CD14-positive monocyte (primary cell): Measurements from ENCODE around the gene RNF123. TPM values are rescaled to one million over a fixed set of nuclear protein-coding genes. Genes with fewer than 3 reads are reported as not detected.

Experiments
- DNase-seq, 3 donors: peaks; one replicate each; pipeline ENCODE4 v3.0.0-alpha.2; 2011 to 2022
- H2AFZ ChIP-seq: 2 replicates; pipeline ENCODE4 v1.6.0; 2012; ENCODE audit warnings: mild to moderate bottlenecking, low read depth, low read length, inconsistent platforms; ENCODE audit not compliant: insufficient read depth, poor library complexity, severe bottlenecking
- H3K27ac ChIP-seq, 2 donors: 1 replicate in 1 of 2; 2 replicates in 1 of 2; pipeline ENCODE4 v1.5.1; 2012 to 2013; ENCODE audit warnings: low read length in 2 of 2, control low read depth in 1 of 2, inconsistent platforms in 1 of 2, low read depth in 1 of 2, mild to moderate bottlenecking in 1 of 2
- H3K27me3 ChIP-seq, 2 donors: one replicate each; pipeline versions ENCODE4 v1.6.0 to v1.6.1; 2011 to 2013; ENCODE audit warnings: low read length in 2 of 2; ENCODE audit not compliant: control insufficient read depth in 2 of 2, insufficient read depth in 2 of 2
- H3K36me3 ChIP-seq, 2 donors: replicated peaks in 1 of 2; 1 replicate in 1 of 2; 2 replicates in 1 of 2; pipeline versions ENCODE4 v1.5.1 to v1.6.1; 2012 to 2013; ENCODE audit warnings: low read length in 2 of 2, control low read depth in 1 of 2, inconsistent platforms in 1 of 2, mild to moderate bottlenecking in 1 of 2; ENCODE audit not compliant: insufficient read depth in 2 of 2, control insufficient read depth in 1 of 2
- H3K4me1 ChIP-seq, 2 donors: 1 replicate in 1 of 2; 2 replicates in 1 of 2; pipeline versions ENCODE4 v1.5.1 to v1.6.1; 2012 to 2013; ENCODE audit warnings: low read length in 2 of 2, control low read depth in 1 of 2, inconsistent platforms in 1 of 2, mild to moderate bottlenecking in 1 of 2, moderate library complexity in 1 of 2; ENCODE audit not compliant: insufficient read depth in 2 of 2, control insufficient read depth in 1 of 2
- H3K4me2 ChIP-seq: replicated peaks from 2 replicates; pipeline ENCODE3; 2012; ENCODE audit warnings: low read length, moderate library complexity, mild to moderate bottlenecking; ENCODE audit not compliant: poor library complexity, severe bottlenecking; ENCODE audit errors: extremely low read depth
- H3K4me3 ChIP-seq, 3 experiments: fragments of 200-600 bp in 1 of 3; sonication (generic) in 1 of 3; replicated peaks in 1 of 3; 1 replicate in 2 of 3; 2 replicates in 1 of 3; pipeline ENCODE4 v1.5.1; 2011 to 2013; ENCODE audit warnings: low read length in 3 of 3, mild to moderate bottlenecking in 3 of 3, control low read depth in 2 of 3, low read depth in 2 of 3, inconsistent platforms in 1 of 3, moderate library complexity in 1 of 3
- H3K79me2 ChIP-seq: 2 replicates; pipeline ENCODE4 v1.6.0; 2012; ENCODE audit warnings: mild to moderate bottlenecking, control low read depth, inconsistent platforms, low read length, moderate library complexity; ENCODE audit not compliant: insufficient read depth
- H3K9ac ChIP-seq: 2 replicates; pipeline ENCODE4 v1.6.0; 2017; ENCODE audit warnings: low read length, mild to moderate bottlenecking; ENCODE audit not compliant: insufficient read depth, poor library complexity, severe bottlenecking
- H3K9me3 ChIP-seq, 2 donors: replicated peaks in 1 of 2; 1 replicate in 1 of 2; 2 replicates in 1 of 2; pipeline versions ENCODE4 v1.5.1 to v1.6.1; 2012 to 2013; ENCODE audit warnings: low read length in 2 of 2, control low read depth in 1 of 2; ENCODE audit not compliant: control insufficient read depth in 1 of 2, insufficient read depth in 1 of 2
- H4K20me1 ChIP-seq: 2 replicates; pipeline ENCODE4 v1.6.0; 2012; ENCODE audit warnings: mild to moderate bottlenecking, low read length, control low read depth, moderate library complexity; ENCODE audit not compliant: insufficient read depth
- H3K27ac Mint-ChIP-seq, 7 donors: one replicate each; pipeline ENCODE4 v1.8.0; 2020; ENCODE audit warnings: mild to moderate bottlenecking in 7 of 7, mixed read lengths in 7 of 7, moderate library complexity in 6 of 7, inconsistent platforms in 2 of 7
- H3K27me3 Mint-ChIP-seq, 3 donors: one replicate each; pipeline ENCODE4 v1.8.0; 2021 to 2022; ENCODE audit warnings: low read depth in 3 of 3, mild to moderate bottlenecking in 3 of 3, mixed read lengths in 3 of 3, moderate library complexity in 3 of 3, inconsistent platforms in 1 of 3
- H3K36me3 Mint-ChIP-seq, 2 donors: one replicate each; pipeline ENCODE4 v1.8.0; 2020; ENCODE audit warnings: mixed read lengths in 2 of 2, inconsistent platforms in 1 of 2, mild to moderate bottlenecking in 1 of 2
- H3K4me1 Mint-ChIP-seq: one replicate; pipeline ENCODE4 v1.8.0; 2020; ENCODE audit warnings: mild to moderate bottlenecking, mixed read lengths
- H3K4me3 Mint-ChIP-seq, 2 donors: one replicate each; pipeline ENCODE4 v1.8.0; 2020; ENCODE audit warnings: mild to moderate bottlenecking in 2 of 2, mixed read lengths in 2 of 2, moderate library complexity in 1 of 2
- H3K9me3 Mint-ChIP-seq, 7 donors: one replicate each; pipeline ENCODE4 v1.8.0; 2020 to 2022; ENCODE audit warnings: mixed read lengths in 7 of 7, mild to moderate bottlenecking in 6 of 7, moderate library complexity in 6 of 7, inconsistent platforms in 2 of 7
- WGBS: methylation state at CpG from one replicate; pipeline ENCODE4 v1.1.5; 2013; ENCODE audit warnings: missing lambda C conversion rate; ENCODE audit not compliant: insufficient coverage; 5-methylcytosine and 5-hydroxymethylcytosine counted together
- intact Hi-C, 2 donors: fragments of 100-400 bp; cut with micrococcal nuclease; formaldehyde crosslinking; loops; one replicate each; pipeline versions ENCODE4 v1.15.0 to v1.15.1; 2023
- polyA plus RNA-seq, 3 donors: library from polyadenylated mRNA; depleted of rRNA in 1 of 3; unstranded in 2 of 3; stranded (reverse) in 1 of 3; fragments of 300-500 nt in 2 of 3; fragments of >200 nt in 1 of 3; fragmentation: Illumina TruSeq in 2 of 3; gene quantifications; 1 replicate in 2 of 3; 2 replicates in 1 of 3; pipeline ENCODE4 v1.2.3, GENCODE V29; 2012 to 2021
- TF ChIP-seq, protein P1 (sequence below): fragments of 200-600 bp; IDR thresholded peaks from one replicate; pipeline ENCODE4 v1.8.0; 2022; ENCODE audit warnings: antibody characterized with exemption, mild to moderate bottlenecking

RNF123 gene
- polyA plus RNA-seq, 3 donors, result 11.1 to 46.2 (median 15.7) TPM

- H3K79me2 ChIP-seq, result peaks cover 13% of the 10 kb centered on the region
- WGBS, result 18% methylated on average over 15 of the region's 17 CpGs
- Mint-ChIP-seq H3K9me3 (peaks cover 0 to 10% (median 3%) of the 10 kb centered on the region in 7 donors), H3K4me3 (peak overlapping the region; percentile 84 to 91), H3K4me1 (peaks cover 28% of the 10 kb centered on the region), H3K36me3 (peaks cover 24 to 28% of the 10 kb centered on the region in 2 donors), H3K27ac (peak overlapping the region; percentile 93 to 99 (median 98)), H3K27me3 (peaks cover 4 to 10% (median 7%) of the 10 kb centered on the region in 3 donors)
- H3K4me1 ChIP-seq, result peaks cover 17 to 21% of the 10 kb centered on the region in 2 donors
- H3K36me3 ChIP-seq, result peaks cover 27% of the 10 kb centered on the region in 2 donors
- TF ChIP-seq, protein P1, sequence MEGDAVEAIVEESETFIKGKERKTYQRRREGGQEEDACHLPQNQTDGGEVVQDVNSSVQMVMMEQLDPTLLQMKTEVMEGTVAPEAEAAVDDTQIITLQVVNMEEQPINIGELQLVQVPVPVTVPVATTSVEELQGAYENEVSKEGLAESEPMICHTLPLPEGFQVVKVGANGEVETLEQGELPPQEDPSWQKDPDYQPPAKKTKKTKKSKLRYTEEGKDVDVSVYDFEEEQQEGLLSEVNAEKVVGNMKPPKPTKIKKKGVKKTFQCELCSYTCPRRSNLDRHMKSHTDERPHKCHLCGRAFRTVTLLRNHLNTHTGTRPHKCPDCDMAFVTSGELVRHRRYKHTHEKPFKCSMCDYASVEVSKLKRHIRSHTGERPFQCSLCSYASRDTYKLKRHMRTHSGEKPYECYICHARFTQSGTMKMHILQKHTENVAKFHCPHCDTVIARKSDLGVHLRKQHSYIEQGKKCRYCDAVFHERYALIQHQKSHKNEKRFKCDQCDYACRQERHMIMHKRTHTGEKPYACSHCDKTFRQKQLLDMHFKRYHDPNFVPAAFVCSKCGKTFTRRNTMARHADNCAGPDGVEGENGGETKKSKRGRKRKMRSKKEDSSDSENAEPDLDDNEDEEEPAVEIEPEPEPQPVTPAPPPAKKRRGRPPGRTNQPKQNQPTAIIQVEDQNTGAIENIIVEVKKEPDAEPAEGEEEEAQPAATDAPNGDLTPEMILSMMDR, result no peak
- intact Hi-C loops, result loop anchor here (5.0 to 10.0 kb wide), 3 partner anchors 52 to 201 kb away; partner anchors contain the start of genes GMPPB (in 2 of the 2) and DAG1 (in 1 of the 2)
- H2AFZ ChIP-seq, result peak overlapping the region; percentile 80
- peak overlapping the region; percentile 96 to 97 for H3K27ac ChIP-seq
- H4K20me1 ChIP-seq, result peaks cover 26% of the 10 kb centered on the region
- H3K9me3 ChIP-seq, result peaks cover 0 to 6% of the 10 kb centered on the region in 2 donors
- peak overlapping the region; percentile 81 for H3K4me2 ChIP-seq
- H3K27me3 ChIP-seq, result no peaks in the 10 kb centered on the region
- DNase-seq, result peak; percentile 23 to 57 (median 46)
- H3K9ac ChIP-seq, result peak overlapping the region; percentile 92
- H3K4me3 ChIP-seq, result peak overlapping the region; percentile 63 to 82 (median 74)
These were observed 16.1 kb upstream of the RNF123 start for GRCh38 chr3:49673121-49673714.

DNA sequence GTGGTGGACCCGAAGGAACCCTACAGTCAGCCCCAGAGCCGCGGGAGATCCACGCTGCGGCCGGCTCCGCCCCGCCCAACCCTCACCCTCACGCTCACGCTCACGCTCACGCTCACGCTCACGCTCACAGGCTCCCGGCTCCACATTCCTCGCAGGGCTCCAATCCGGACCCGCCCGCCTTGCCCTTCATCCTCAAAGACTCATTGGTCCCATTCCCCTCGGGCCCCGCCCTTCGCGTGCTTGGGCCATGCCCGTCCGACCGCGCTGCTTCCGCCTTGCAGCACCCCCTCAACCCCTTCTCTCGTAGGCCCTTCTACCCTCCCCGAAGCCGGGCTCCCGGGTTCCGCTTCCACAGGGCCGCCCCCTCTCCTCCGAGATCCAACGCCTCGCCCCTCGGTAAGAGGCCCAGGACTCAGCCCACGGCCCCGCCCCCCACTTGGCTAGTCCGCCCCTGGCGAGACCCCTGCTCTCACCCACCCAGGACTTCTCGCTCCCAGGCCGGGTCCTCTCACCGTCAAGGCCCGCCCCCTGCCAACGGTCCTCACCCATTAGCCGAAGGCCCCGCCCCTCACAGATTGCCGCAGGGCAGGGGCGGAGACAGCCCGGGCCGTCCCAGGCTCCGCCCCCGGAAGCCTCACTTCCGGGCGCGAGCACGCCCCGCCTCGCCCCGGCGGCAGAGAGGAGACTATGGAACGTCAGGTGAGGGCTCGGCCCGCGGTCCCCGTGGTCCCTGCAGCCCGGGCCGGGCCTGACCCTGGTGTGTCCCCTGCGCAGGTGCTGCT, 15.5 kb upstream of the RNF123 start, which contains the start of gene APEH:
APEH (plus strand) TSS at position 637 of the 782 bp plus-strand sequence; CDS start at position 688, 51 bp downstream.
- Histone ChIP-seq H3K27ac (peak within 1 kb of the TSS; percentile 96 to 97), H3K9me3 (peaks cover 0 to 6% of the 10 kb centered on the region in 2 donors), H3K36me3 (peaks cover 34% of the 10 kb centered on the region in 2 donors), H2AFZ (peak within 1 kb of the TSS; percentile 80), H3K4me1 (peaks cover 17 to 21% of the 10 kb centered on the region in 2 donors), H4K20me1 (peaks cover 26% of the 10 kb centered on the region), H3K4me3 (peak within 1 kb of the TSS; percentile 63 to 82 (median 74)), H3K9ac (peak within 1 kb of the TSS; percentile 92), H3K79me2 (peaks cover 13% of the 10 kb centered on the region), H3K27me3 (no peaks in the 10 kb centered on the region), H3K4me2 (peak within 1 kb of the TSS; percentile 81)
- peak within 1 kb of the TSS; percentile 93 to 99 (median 98) for H3K27ac Mint-ChIP-seq
- peaks cover 28% of the 10 kb centered on the region for H3K4me1 Mint-ChIP-seq
- peaks cover 0 to 10% (median 3%) of the 10 kb centered on the region in 7 donors for H3K9me3 Mint-ChIP-seq
- intact Hi-C loops, result loop anchor here (1.0 to 10.0 kb wide), 4 partner anchors 51 to 202 kb away; partner anchors contain the start of genes GMPPB (in 2 of the 2) and DAG1 (in 1 of the 2)
- DNase-seq, result peak; percentile 98 to 99 (median 99)
- peaks cover 4 to 10% (median 6%) of the 10 kb centered on the region in 3 donors for H3K27me3 Mint-ChIP-seq
- TF ChIP-seq, protein P1, result no peak
- H3K36me3 Mint-ChIP-seq, result peaks cover 31 to 35% of the 10 kb centered on the region in 2 donors
- under 1% methylated on average over 70 of the region's 71 CpGs for WGBS
- H3K4me3 Mint-ChIP-seq, result peak within 1 kb of the TSS; percentile 84 to 91
